K562 (cell line): ENCODE measurements around the gene UQCC2. TPM values are rescaled to one million over a fixed set of nuclear protein-coding genes. Genes with fewer than 3 reads are reported as not detected.

Source experiments
- ATAC-seq: fragments of 200-7000 bp; cut with Tn5 transposase; 3 replicates; pipeline ENCODE4 v1.9.1; 2020; ENCODE audit warnings: moderate library complexity
- BruUV-seq: library from RNA; stranded (reverse); fragments of 400-500 nt; replicated peaks from 2 replicates; lab custom pipeline; 2021; lab: Mats Ljungman, UMichigan
- CTCF ChIA-PET: fragments of 300-600 bp; formaldehyde crosslinking; extraction: SDS; loops from one replicate; lab custom pipeline; 2021; ENCODE audit warnings: low intra/inter-chr PET ratio; lab: Yijun Ruan, JAX
- POLR2A ChIA-PET: fragments of 300-600, 350-650 bp; sonication (Branson Sonifier 250); formaldehyde crosslinking; extraction: SDS; loops from one replicate; lab custom pipeline; 2021; ENCODE audit warnings: antibody characterized with exemption, inconsistent platforms; lab: Yijun Ruan, JAX
- DNase-seq, 4 experiments: peaks; one replicate each; pipeline versions ENCODE4 v3.0.0 to v3.0.0-alpha.2; 2011 to 2018; ENCODE audit warnings: low spot score in 3 of 4, mixed read lengths in 3 of 4; ENCODE audit errors: extremely low read depth in 1 of 4
- FAIRE-seq: peaks from 2 replicates; lab custom pipeline; 2011; peaks lifted over from hg19 to GRCh38; lab: Jason Lieb, UNC
- H2AFZ ChIP-seq: 2 replicates; pipeline ENCODE4 v1.6.0; 2011; ENCODE audit warnings: low read depth, low read length, control low read depth, inconsistent platforms
- H3K27ac ChIP-seq: fragments of 200-600 bp; 3 replicates; pipeline ENCODE4 v1.8.0; 2011; ENCODE audit warnings: low read depth, mild to moderate bottlenecking, control low read depth, inconsistent platforms, low read length, moderate library complexity, mixed read lengths; ENCODE audit errors: extremely low read depth
- H3K27me3 ChIP-seq, 2 experiments: fragments of 300-600 bp in 1 of 2; 2 replicates in 1 of 2; 3 replicates in 1 of 2; pipeline versions ENCODE4 v1.6.0 to v1.8.0; 2011; ENCODE audit warnings: inconsistent platforms in 2 of 2, low read length in 2 of 2, mild to moderate bottlenecking in 1 of 2, mixed read lengths in 1 of 2, moderate library complexity in 1 of 2; ENCODE audit not compliant: control insufficient read depth in 2 of 2, insufficient read depth in 2 of 2
- H3K36me3 ChIP-seq: fragments of 300-600 bp; 3 replicates; pipeline ENCODE4 v1.8.0; 2011; ENCODE audit warnings: mild to moderate bottlenecking, low read length, inconsistent platforms; ENCODE audit not compliant: control insufficient read depth, insufficient read depth
- H3K4me1 ChIP-seq, 2 experiments: fragments of 200-600 bp in 1 of 2; replicated peaks in 1 of 2; 2 replicates in 1 of 2; 3 replicates in 1 of 2; pipeline versions ENCODE4 v1.5.1 to v1.8.0; 2011; ENCODE audit warnings: inconsistent platforms in 2 of 2, low read length in 2 of 2, mild to moderate bottlenecking in 1 of 2, mixed read lengths in 1 of 2, moderate library complexity in 1 of 2; ENCODE audit not compliant: control insufficient read depth in 2 of 2, insufficient read depth in 2 of 2
- H3K4me2 ChIP-seq: 2 replicates; pipeline ENCODE4 v1.6.1; 2011; ENCODE audit warnings: low read length, control low read depth, inconsistent platforms, mixed read lengths; ENCODE audit not compliant: insufficient read depth
- H3K4me3 ChIP-seq: fragments of 200-600 bp; sonication (generic), shearing (Covaris generic); 2 replicates; pipeline ENCODE4 v1.5.1; 2016; ENCODE audit warnings: control low read depth, inconsistent platforms
- H3K79me2 ChIP-seq: fragments of 200-600 bp; 3 replicates; pipeline ENCODE4 v1.8.0; 2011; ENCODE audit warnings: low read length, inconsistent platforms; ENCODE audit not compliant: control insufficient read depth, insufficient read depth
- H3K9ac ChIP-seq, 2 experiments: 2 replicates each; pipeline versions ENCODE4 v1.6.0 to v1.6.1; 2011; ENCODE audit warnings: low read depth in 2 of 2, low read length in 2 of 2, control low read depth in 1 of 2, inconsistent platforms in 1 of 2, mild to moderate bottlenecking in 1 of 2, mixed read lengths in 1 of 2; ENCODE audit not compliant: insufficient read depth in 1 of 2
- H3K9me1 ChIP-seq: one replicate; pipeline ENCODE4 v1.6.0; 2011; ENCODE audit warnings: inconsistent platforms, mild to moderate bottlenecking, low read length, moderate library complexity; ENCODE audit not compliant: control insufficient read depth, insufficient read depth
- H3K9me3 ChIP-seq: replicated peaks from 2 replicates; pipeline ENCODE4 v1.5.1; 2011; ENCODE audit warnings: low read depth, low read length, inconsistent platforms; ENCODE audit not compliant: control insufficient read depth, insufficient read depth
- H4K20me1 ChIP-seq: replicated peaks from 2 replicates; pipeline ENCODE4 v1.6.1; 2011; ENCODE audit warnings: low read length, inconsistent platforms, mixed read lengths; ENCODE audit not compliant: control insufficient read depth, insufficient read depth
- ATF7 ChIP-seq: fragments of 450-650 bp; IDR thresholded peaks from 2 replicates; pipeline ENCODE4 v1.7.1; 2014; ENCODE audit warnings: mild to moderate bottlenecking, moderate library complexity
- CREM ChIP-seq: IDR thresholded peaks from 2 replicates; pipeline ENCODE4 v1.6.1; 2014; ENCODE audit warnings: antibody characterized with exemption, low read depth
- DMBX1 ChIP-seq: fragments of 250-450 bp; sonication (Bioruptor Pico); IDR thresholded peaks from 2 replicates; pipeline ENCODE4 v1.8.0; 2022; ENCODE audit warnings: inconsistent platforms, mild to moderate bottlenecking, moderate library complexity, borderline replicate concordance
- ETV5 ChIP-seq: sonication (generic); formaldehyde crosslinking; IDR thresholded peaks from 2 replicates; pipeline ENCODE4 v1.4.0; 2020; ENCODE audit warnings: low read depth, mild to moderate bottlenecking, missing genetic modification reagents
- FOXP1 ChIP-seq: sonication (generic); formaldehyde crosslinking; IDR thresholded peaks from 2 replicates; pipeline ENCODE4 v1.8.0; 2022; ENCODE audit warnings: mild to moderate bottlenecking, missing genetic modification reagents
- NFATC3 ChIP-seq: fragments of 450-650 bp; IDR thresholded peaks from 2 replicates; pipeline ENCODE4 v1.6.1; 2017; ENCODE audit warnings: mild to moderate bottlenecking
- PCBP1 ChIP-seq: fragments of 200-400 bp; formaldehyde crosslinking; IDR thresholded peaks from 2 replicates; pipeline ENCODE4 v1.6.1; 2018; ENCODE audit warnings: mild to moderate bottlenecking, low read depth, low read length; ENCODE audit not compliant: poor library complexity, severe bottlenecking
- TAF15 ChIP-seq: fragments of 200-400 bp; formaldehyde crosslinking; IDR thresholded peaks from 2 replicates; pipeline ENCODE4 v1.6.1; 2017; ENCODE audit warnings: mild to moderate bottlenecking, low read depth, low read length, moderate library complexity
- TAF9B ChIP-seq: fragments of 450-650 bp; IDR thresholded peaks from 2 replicates; pipeline ENCODE4 v1.6.1; 2018; ENCODE audit warnings: mild to moderate bottlenecking; ENCODE audit not compliant: partially characterized antibody
- TCF7 ChIP-seq: sonication (generic); IDR thresholded peaks from 2 replicates; pipeline ENCODE4 v1.6.1; 2016; ENCODE audit warnings: antibody characterized with exemption, borderline replicate concordance
- ZNF586 ChIP-seq: fragments of 450-650 bp; formaldehyde crosslinking; conservative IDR thresholded peaks from 2 replicates; pipeline ENCODE4 v1.4.0; 2020; ENCODE audit warnings: mild to moderate bottlenecking, moderate library complexity
- WGBS: fragments of 100-300 bp; shearing (Covaris generic); methylation state at CpG from one replicate; pipeline ENCODE4 v1.1.6; 2016; ENCODE audit warnings: low coverage, mixed read lengths; ENCODE audit not compliant: insufficient coverage; ENCODE audit errors: missing lambda C conversion rate; 5-methylcytosine and 5-hydroxymethylcytosine counted together
- in situ Hi-C: fragments of 300-500 bp; cut with MboI; formaldehyde crosslinking; loops from 4 replicates; pipeline ENCODE4 v1.15.0; 2018; ENCODE audit warnings: inconsistent platforms, mixed read lengths
- intact Hi-C: fragments of 100-400 bp; cut with micrococcal nuclease; formaldehyde crosslinking; loops from 2 replicates; pipeline ENCODE4 v1.14.2; 2022
- polyA plus RNA-seq, 8 experiments: library from polyadenylated mRNA; depleted of rRNA in 4 of 8; stranded (reverse) in 5 of 8; unstranded in 3 of 8; fragments of >200 nt; fragmentation: Nextera tagmentation in 2 of 8; fragmentation: Illumina TruSeq in 1 of 8; extraction: Ambion mirVana in 2 of 8; extraction: Trizol in 1 of 8; gene quantifications; 2 replicates each; pipeline versions ENCODE4 v1.2.1 to v1.2.3, GENCODE V29; 2011 to 2014; ENCODE audit warnings: inconsistent platforms in 1 of 8, missing spikeins in 1 of 8
- total RNA-seq, 7 experiments: library from RNA; depleted of rRNA in 6 of 7; stranded (reverse); fragments of >200 nt in 6 of 7; fragmentation: Illumina TruSeq in 2 of 7; extraction: Trizol in 2 of 7; gene quantifications; 2 replicates each; pipeline versions ENCODE4 v1.2.1 to v1.2.3, GENCODE V29; 2011 to 2021; ENCODE audit warnings: low replicate concordance in 1 of 7
- TF ChIP-seq, protein P1 (sequence below): fragments of 250-450 bp; sonication (Bioruptor Pico); IDR thresholded peaks from 2 replicates; pipeline ENCODE4 v1.8.0; 2021; ENCODE audit warnings: mild to moderate bottlenecking, moderate library complexity
- TF ChIP-seq, protein P2 (sequence below): sonication (generic); formaldehyde crosslinking; IDR thresholded peaks from 2 replicates; pipeline ENCODE4 v1.9.0; 2022; ENCODE audit warnings: mild to moderate bottlenecking, missing genetic modification reagents
- TF ChIP-seq, protein P3 (sequence below): fragments of 250-450 bp; sonication (Bioruptor Pico); IDR thresholded peaks from 2 replicates; pipeline ENCODE4 v1.5.0; 2021; ENCODE audit warnings: mild to moderate bottlenecking, borderline replicate concordance

The UQCC2 gene
- total and polyA plus RNA-seq, 9 of the 15 experiments (the other 6 are each of a cell fraction or from before 2014, with no cell fraction given), result 58.5 to 927 (median 158) TPM

DNA sequence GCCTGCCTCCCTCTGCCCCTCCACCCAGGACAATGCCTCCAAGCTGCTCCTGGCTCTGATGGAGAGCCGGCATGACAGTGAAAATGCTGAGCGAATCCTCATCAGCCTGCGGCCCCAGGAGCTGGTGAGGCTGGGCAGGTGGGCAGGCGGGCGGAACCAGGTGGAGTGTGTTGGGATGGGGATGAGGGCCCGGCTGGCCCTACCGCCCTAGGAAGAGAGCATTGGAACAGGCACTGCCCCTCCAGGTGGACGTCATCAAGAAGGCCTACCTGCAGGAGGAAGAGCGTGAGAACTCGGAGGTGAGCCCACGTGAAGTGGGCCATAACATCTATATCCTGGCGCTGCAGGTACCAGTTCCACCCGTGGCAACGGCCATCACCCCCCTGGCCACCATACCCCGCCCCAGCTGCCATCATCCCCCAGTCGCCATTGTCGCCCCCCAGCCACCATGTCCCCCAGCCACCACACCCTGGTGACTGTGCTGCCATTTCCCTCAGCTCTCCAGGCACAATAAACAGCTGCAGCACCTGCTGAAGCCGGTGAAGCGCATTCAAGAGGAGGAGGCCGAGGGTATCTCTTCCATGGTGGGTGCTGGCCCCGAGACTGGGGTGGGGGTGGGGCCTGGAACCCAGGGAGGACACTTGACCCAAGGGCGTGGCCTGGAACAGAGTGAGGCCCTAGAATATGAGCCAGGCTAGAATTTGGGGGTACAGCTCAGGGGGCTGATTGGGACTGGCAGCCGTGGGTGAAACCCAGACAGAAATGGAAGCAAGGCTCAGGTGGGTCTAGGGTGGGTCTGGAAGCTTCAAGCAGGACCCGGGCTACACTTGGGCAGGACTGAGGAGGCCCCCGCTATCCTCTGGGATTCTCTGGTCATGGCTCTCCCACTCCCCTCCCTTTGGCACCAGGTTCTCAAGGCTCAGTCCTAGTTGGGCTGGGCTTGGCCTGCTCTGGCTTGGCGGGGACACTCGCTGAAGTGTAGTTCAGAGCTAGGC is 24.2 kb downstream of the UQCC2 start:
- CTCF ChIA-PET, result no interaction called here

More for the DNA sequence above, 24.2 kb downstream of the UQCC2 start:
- in situ Hi-C loops (no loop called here), intact Hi-C loops (no loop called here)
- no peaks in the 10 kb centered on the region for H3K9me1 ChIP-seq
- FAIRE-seq, result no peak
- H3K27me3 ChIP-seq, result no peaks in the 10 kb centered on the region
- H3K4me3 ChIP-seq, result no peak overlapping the region
- POLR2A ChIA-PET, result interaction anchor here (0.7 to 1.3 kb wide), 3 partner anchors 13 to 105 kb away, joined by 3 to 4 read pairs (median 4); no protein-coding TSS in a partner anchor
- ATAC-seq, result no peak
- no peak overlapping the region for H3K4me2 ChIP-seq
- 90% methylated on average over 24 of the region's 27 CpGs for WGBS
- DNase-seq, result no peak
- H3K36me3 ChIP-seq, result peaks cover 96% of the 10 kb centered on the region; the same call in 2 of the 3 replicates
- no TSS peak for BruUV-seq
- no peaks in the 10 kb centered on the region for H3K79me2 ChIP-seq
- no peak overlapping the region for H3K9ac ChIP-seq
- TF ChIP-seq, protein P1, sequence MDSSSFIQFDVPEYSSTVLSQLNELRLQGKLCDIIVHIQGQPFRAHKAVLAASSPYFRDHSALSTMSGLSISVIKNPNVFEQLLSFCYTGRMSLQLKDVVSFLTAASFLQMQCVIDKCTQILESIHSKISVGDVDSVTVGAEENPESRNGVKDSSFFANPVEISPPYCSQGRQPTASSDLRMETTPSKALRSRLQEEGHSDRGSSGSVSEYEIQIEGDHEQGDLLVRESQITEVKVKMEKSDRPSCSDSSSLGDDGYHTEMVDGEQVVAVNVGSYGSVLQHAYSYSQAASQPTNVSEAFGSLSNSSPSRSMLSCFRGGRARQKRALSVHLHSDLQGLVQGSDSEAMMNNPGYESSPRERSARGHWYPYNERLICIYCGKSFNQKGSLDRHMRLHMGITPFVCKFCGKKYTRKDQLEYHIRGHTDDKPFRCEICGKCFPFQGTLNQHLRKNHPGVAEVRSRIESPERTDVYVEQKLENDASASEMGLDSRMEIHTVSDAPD (CRISPR knock-in tag), result no peak
- TF ChIP-seq, protein P2, sequence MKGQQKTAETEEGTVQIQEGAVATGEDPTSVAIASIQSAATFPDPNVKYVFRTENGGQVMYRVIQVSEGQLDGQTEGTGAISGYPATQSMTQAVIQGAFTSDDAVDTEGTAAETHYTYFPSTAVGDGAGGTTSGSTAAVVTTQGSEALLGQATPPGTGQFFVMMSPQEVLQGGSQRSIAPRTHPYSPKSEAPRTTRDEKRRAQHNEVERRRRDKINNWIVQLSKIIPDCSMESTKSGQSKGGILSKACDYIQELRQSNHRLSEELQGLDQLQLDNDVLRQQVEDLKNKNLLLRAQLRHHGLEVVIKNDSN, result no peak
- no peak for TF ChIP-seq ATF7
- TF ChIP-seq CREM, result no peak
- no peak for TF ChIP-seq NFATC3
- TF ChIP-seq, protein P3, sequence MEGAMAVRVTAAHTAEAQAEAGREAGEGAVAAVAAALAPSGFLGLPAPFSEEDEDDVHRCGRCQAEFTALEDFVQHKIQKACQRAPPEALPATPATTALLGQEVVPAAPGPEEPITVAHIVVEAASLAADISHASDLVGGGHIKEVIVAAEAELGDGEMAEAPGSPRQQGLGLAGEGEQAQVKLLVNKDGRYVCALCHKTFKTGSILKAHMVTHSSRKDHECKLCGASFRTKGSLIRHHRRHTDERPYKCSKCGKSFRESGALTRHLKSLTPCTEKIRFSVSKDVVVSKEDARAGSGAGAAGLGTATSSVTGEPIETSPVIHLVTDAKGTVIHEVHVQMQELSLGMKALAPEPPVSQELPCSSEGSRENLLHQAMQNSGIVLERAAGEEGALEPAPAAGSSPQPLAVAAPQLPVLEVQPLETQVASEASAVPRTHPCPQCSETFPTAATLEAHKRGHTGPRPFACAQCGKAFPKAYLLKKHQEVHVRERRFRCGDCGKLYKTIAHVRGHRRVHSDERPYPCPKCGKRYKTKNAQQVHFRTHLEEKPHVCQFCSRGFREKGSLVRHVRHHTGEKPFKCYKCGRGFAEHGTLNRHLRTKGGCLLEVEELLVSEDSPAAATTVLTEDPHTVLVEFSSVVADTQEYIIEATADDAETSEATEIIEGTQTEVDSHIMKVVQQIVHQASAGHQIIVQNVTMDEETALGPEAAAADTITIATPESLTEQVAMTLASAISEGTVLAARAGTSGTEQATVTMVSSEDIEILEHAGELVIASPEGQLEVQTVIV, result no peak
- TF ChIP-seq PCBP1, result no peak
- TF ChIP-seq ETV5 (CRISPR knock-in tag), result no peak
- no peak for TF ChIP-seq ZNF586 (CRISPR knock-in tag)
- no peak for TF ChIP-seq TCF7
- TF ChIP-seq TAF9B, result no peak
- TF ChIP-seq DMBX1 (CRISPR knock-in tag), result no peak
- TF ChIP-seq TAF15, result no peak
- no peak for TF ChIP-seq FOXP1
- H3K9me3 ChIP-seq, result no peaks in the 10 kb centered on the region
- H3K4me1 ChIP-seq, result peaks cover 0 to 15% of the 10 kb centered on the region in 2 experiments; a peak in 2 of 5 replicates
- H4K20me1 ChIP-seq, result no peaks in the 10 kb centered on the region
- H3K27ac ChIP-seq, result no peak overlapping the region
- H2AFZ ChIP-seq, result no peak overlapping the region
